ENCODE measurements around the gene CPD. TPM values are rescaled to one million over a fixed set of nuclear protein-coding genes. Genes with fewer than 3 reads are reported as not detected.

Gene CPD
- total RNA-seq, 1 experiment from 2014 or later = 38.0 TPM

DNA sequence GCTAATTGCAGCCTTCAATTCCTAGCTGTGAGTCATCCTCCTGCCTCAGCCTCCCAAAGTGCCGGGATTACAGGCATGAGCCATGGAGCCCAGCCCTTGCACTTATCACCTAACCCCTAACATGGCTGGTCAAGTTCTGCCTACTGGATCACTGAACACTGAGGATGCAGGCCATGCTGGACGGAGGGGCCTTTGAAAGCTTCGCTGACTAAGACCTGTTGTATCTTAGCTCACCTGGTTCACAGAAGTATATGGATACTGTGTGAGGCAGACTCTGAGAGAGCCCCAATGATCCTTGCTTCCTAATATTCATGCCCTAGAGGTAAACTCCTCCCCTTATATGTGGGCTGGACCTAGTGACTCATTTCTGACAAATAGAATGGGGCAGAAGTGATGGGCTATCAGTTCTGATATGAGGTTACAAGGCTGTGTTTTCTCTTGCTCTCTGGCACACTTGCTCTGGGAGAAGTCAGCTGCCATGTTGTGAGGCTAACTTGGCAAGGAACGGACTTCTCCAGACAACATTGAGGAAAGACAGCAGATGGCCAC, 33.1 kb upstream of the CPD start:
- Histone ChIP-seq H3K27ac (ENCODE audit: low read depth, low read length, poor library complexity, severe bottlenecking) (no peak overlapping the region), H3K36me3 (ENCODE audit: insufficient read depth, low read length, poor library complexity, severe bottlenecking) (no peaks in the 10 kb centered on the region), H3K9me3 (ENCODE audit: low read depth, low read length, poor library complexity, severe bottlenecking) (no peaks in the 10 kb centered on the region), H3K4me3 (ENCODE audit: low read depth, low read length, poor library complexity, severe bottlenecking) (no peak overlapping the region), H3K4me1 (ENCODE audit: insufficient read depth, low read length, poor library complexity, severe bottlenecking) (peaks cover 12% of the 10 kb centered on the region), H3K27me3 (replicated peaks; ENCODE audit: insufficient read depth, low read depth, low read length, poor library complexity) (peaks cover 30% of the 10 kb centered on the region)
- ChIA-PET CTCF (no interaction called here), POLR2A (ENCODE audit: low non-redundant PET) (no interaction called here)
- BruUV-seq (replicated peaks) = no TSS peak
- DNase-seq (ENCODE audit: low spot score) = no peak
- intact Hi-C loops (cut with micrococcal nuclease; ENCODE audit: unreplicated experiment) = no loop called here
- no peak for TF ChIP-seq CTCF (conservative IDR thresholded peaks at IDR 0.05; ENCODE audit: low read depth, low read length)
- TF ChIP-seq EZH2 (IDR thresholded peaks at IDR 0.05; ENCODE audit: borderline replicate concordance, low read depth, low read length, poor library complexity, severe bottlenecking) = no peak

GRCh38 chr17:30346221-30346795, 32.4 kb upstream of the CPD start:
- no TSS peak for BruUV-seq (replicated peaks)
- Histone ChIP-seq H3K9me3 (ENCODE audit: low read depth, low read length, poor library complexity, severe bottlenecking) (no peaks in the 10 kb centered on the region), H3K27ac (ENCODE audit: low read depth, low read length, poor library complexity, severe bottlenecking) (no peak overlapping the region), H3K27me3 (replicated peaks; ENCODE audit: insufficient read depth, low read depth, low read length, poor library complexity) (peaks cover 30% of the 10 kb centered on the region), H3K36me3 (ENCODE audit: insufficient read depth, low read length, poor library complexity, severe bottlenecking) (no peaks in the 10 kb centered on the region), H3K4me3 (ENCODE audit: low read depth, low read length, poor library complexity, severe bottlenecking) (no peak overlapping the region), H3K4me1 (ENCODE audit: insufficient read depth, low read length, poor library complexity, severe bottlenecking) (peaks cover 6% of the 10 kb centered on the region)
- intact Hi-C loops (cut with micrococcal nuclease; ENCODE audit: unreplicated experiment) = no loop called here
- ChIA-PET CTCF (no interaction called here), POLR2A (ENCODE audit: low non-redundant PET) (no interaction called here)
- TF ChIP-seq EZH2 (IDR thresholded peaks at IDR 0.05; ENCODE audit: borderline replicate concordance, low read depth, low read length, poor library complexity, severe bottlenecking) (no peak), CTCF (conservative IDR thresholded peaks at IDR 0.05; ENCODE audit: low read depth, low read length) (no peak)
- DNase-seq (ENCODE audit: low spot score) = no peak

GRCh38 chr17:30347488-30347887, 31.2 kb upstream of the CPD start:
- ChIA-PET CTCF (no interaction called here), POLR2A (ENCODE audit: low non-redundant PET) (no interaction called here)
- Histone ChIP-seq H3K36me3 (ENCODE audit: insufficient read depth, low read length, poor library complexity, severe bottlenecking) (no peaks in the 10 kb centered on the region), H3K4me1 (ENCODE audit: insufficient read depth, low read length, poor library complexity, severe bottlenecking) (peaks cover 6% of the 10 kb centered on the region), H3K27ac (ENCODE audit: low read depth, low read length, poor library complexity, severe bottlenecking) (no peak overlapping the region), H3K9me3 (ENCODE audit: low read depth, low read length, poor library complexity, severe bottlenecking) (no peaks in the 10 kb centered on the region), H3K27me3 (replicated peaks; ENCODE audit: insufficient read depth, low read depth, low read length, poor library complexity) (peaks cover 26% of the 10 kb centered on the region), H3K4me3 (ENCODE audit: low read depth, low read length, poor library complexity, severe bottlenecking) (no peak overlapping the region)
- no peak for DNase-seq (ENCODE audit: low spot score)
- TF ChIP-seq EZH2 (IDR thresholded peaks at IDR 0.05; ENCODE audit: borderline replicate concordance, low read depth, low read length, poor library complexity, severe bottlenecking) = no peak
- no peak for TF ChIP-seq CTCF (conservative IDR thresholded peaks at IDR 0.05; ENCODE audit: low read depth, low read length)
- intact Hi-C loops (cut with micrococcal nuclease; ENCODE audit: unreplicated experiment) = no loop called here
- no TSS peak for BruUV-seq (replicated peaks)
